Loucy (cell line): ENCODE results near the gene BRINP2.

Source experiments
- H2AFZ ChIP-seq: fragments of 200-600 bp; sonication (generic); 2 replicates; pipeline ENCODE4 v1.6.0; 2016; ENCODE audit warnings: antibody characterized with exemption, mild to moderate bottlenecking, low read length, moderate library complexity
- H3F3A ChIP-seq: fragments of 200-600 bp; 2 replicates; pipeline ENCODE4 v1.6.0; 2016; ENCODE audit warnings: antibody characterized with exemption, low read depth, mild to moderate bottlenecking
- H3K27me3 ChIP-seq: fragments of 200-600 bp; sonication (generic); 2 replicates; pipeline ENCODE4 v1.6.1; 2014; ENCODE audit warnings: low read length, mild to moderate bottlenecking; ENCODE audit not compliant: insufficient read depth, poor library complexity, severe bottlenecking
- H3K36me3 ChIP-seq: fragments of 200-600 bp; sonication (generic); 2 replicates; pipeline ENCODE4 v1.6.1; 2016; ENCODE audit warnings: low read length; ENCODE audit not compliant: insufficient read depth
- H3K4me1 ChIP-seq: fragments of 200-600 bp; sonication (generic); 2 replicates; pipeline ENCODE4 v1.5.1; 2014; ENCODE audit warnings: low read length, mild to moderate bottlenecking; ENCODE audit not compliant: insufficient read depth, poor library complexity, severe bottlenecking
- H3K4me2 ChIP-seq: fragments of 200-600 bp; sonication (generic); 2 replicates; pipeline ENCODE4 v1.6.0; 2014; ENCODE audit warnings: antibody characterized with exemption, low read length, low read depth, mild to moderate bottlenecking; ENCODE audit not compliant: poor library complexity, severe bottlenecking
- H3K4me3 ChIP-seq: fragments of 200-600 bp; sonication (generic); 2 replicates; pipeline ENCODE4 v1.5.1; 2014; ENCODE audit warnings: low read length, mild to moderate bottlenecking, mixed read lengths; ENCODE audit not compliant: poor library complexity, severe bottlenecking
- H3K79me2 ChIP-seq: fragments of 200-600 bp; sonication (generic); 2 replicates; pipeline ENCODE4 v1.6.1; 2014; ENCODE audit warnings: low read length; ENCODE audit not compliant: insufficient read depth
- H3K9ac ChIP-seq: fragments of 200-600 bp; sonication (generic); 2 replicates; pipeline ENCODE4 v1.6.0; 2014; ENCODE audit warnings: mild to moderate bottlenecking, low read depth, low read length, moderate library complexity; ENCODE audit not compliant: poor library complexity, severe bottlenecking
- H3K9me2 ChIP-seq: fragments of 200-600 bp; sonication (generic); replicated peaks from 2 replicates; pipeline ENCODE4 v1.6.1; 2016; ENCODE audit warnings: low read depth, low read length, mixed read lengths
- H3K9me3 ChIP-seq: fragments of 200-600 bp; sonication (generic); 2 replicates; pipeline ENCODE4 v1.6.1; 2014; ENCODE audit warnings: mild to moderate bottlenecking, antibody characterized with exemption, low read length, low read depth; ENCODE audit not compliant: insufficient read depth
- H4K20me1 ChIP-seq: fragments of 200-600 bp; sonication (generic); 2 replicates; pipeline ENCODE4 v1.6.0; 2014; ENCODE audit warnings: antibody characterized with exemption, low read length, mild to moderate bottlenecking; ENCODE audit not compliant: insufficient read depth, poor library complexity, severe bottlenecking
- CTCF ChIP-seq: fragments of 200-600 bp; sonication (generic); conservative IDR thresholded peaks from 2 replicates; pipeline ENCODE4 v1.5.1; 2014; ENCODE audit warnings: mild to moderate bottlenecking, antibody characterized with exemption, low read length
- EZH2phosphoT487 ChIP-seq: fragments of 200-600 bp; IDR thresholded peaks from 2 replicates; pipeline ENCODE4 v1.6.1; 2018; ENCODE audit warnings: antibody characterized with exemption, mild to moderate bottlenecking, moderate library complexity, borderline replicate concordance

BRINP2 gene

GRCh38 chr1:177183836-177184235 lies 13.1 kb downstream of the BRINP2 start:
- no peak overlapping the region for H3K9ac ChIP-seq
- H3K9me2 ChIP-seq = no peaks in the 10 kb centered on the region
- H3K4me3 ChIP-seq = no peak overlapping the region
- H4K20me1 ChIP-seq = no peaks in the 10 kb centered on the region
- H2AFZ ChIP-seq = no peak overlapping the region
- H3K9me3 ChIP-seq = no peaks in the 10 kb centered on the region
- TF ChIP-seq CTCF (no peak), EZH2phosphoT487 (no peak)
- H3F3A ChIP-seq = no peaks in the 10 kb centered on the region
- H3K4me2 ChIP-seq = no peak overlapping the region
- no peaks in the 10 kb centered on the region for H3K27me3 ChIP-seq
- no peaks in the 10 kb centered on the region for H3K79me2 ChIP-seq
- no peaks in the 10 kb centered on the region for H3K4me1 ChIP-seq
- no peaks in the 10 kb centered on the region for H3K36me3 ChIP-seq

- H3K9ac ChIP-seq = no peak overlapping the region
Measured at GRCh38 chr1:177185209-177185608, 14.5 kb downstream of the BRINP2 start.

GRCh38 chr1:177186639-177187038 lies 15.9 kb downstream of the BRINP2 start:
- Histone ChIP-seq H3K27me3 (no peaks in the 10 kb centered on the region), H3K9ac (no peak overlapping the region), H3K36me3 (no peaks in the 10 kb centered on the region), H2AFZ (no peak overlapping the region), H3K4me2 (no peak overlapping the region), H3K4me3 (no peak overlapping the region), H3K9me3 (no peaks in the 10 kb centered on the region), H3K79me2 (no peaks in the 10 kb centered on the region), H3F3A (no peaks in the 10 kb centered on the region), H3K4me1 (no peaks in the 10 kb centered on the region), H4K20me1 (no peaks in the 10 kb centered on the region), H3K9me2 (no peaks in the 10 kb centered on the region)
- TF ChIP-seq CTCF (no peak), EZH2phosphoT487 (no peak)

More at GRCh38 chr1:177185209-177185608, 14.5 kb downstream of the BRINP2 start:
- no peak overlapping the region for H3K4me2 ChIP-seq
- H3K9me2 ChIP-seq = no peaks in the 10 kb centered on the region
- no peak overlapping the region for H3K4me3 ChIP-seq
- H3F3A ChIP-seq = no peaks in the 10 kb centered on the region
- H3K79me2 ChIP-seq = no peaks in the 10 kb centered on the region
- H3K36me3 ChIP-seq = no peaks in the 10 kb centered on the region
- peak; percentile 58 for TF ChIP-seq CTCF
- no peak for TF ChIP-seq EZH2phosphoT487
- H3K9me3 ChIP-seq = no peaks in the 10 kb centered on the region
- H3K4me1 ChIP-seq = no peaks in the 10 kb centered on the region
- H2AFZ ChIP-seq = no peak overlapping the region
- no peaks in the 10 kb centered on the region for H4K20me1 ChIP-seq
- no peaks in the 10 kb centered on the region for H3K27me3 ChIP-seq
